ENCODE measurements around the gene BAIAP2. TPM values are rescaled to one million over a fixed set of nuclear protein-coding genes. Genes with fewer than 3 reads are reported as not detected.

The BAIAP2 gene
- total and polyA plus RNA-seq, 2 donors (not counting 3 experiments of a cell fraction or from before 2014, with no cell fraction given) = 12.3 to 18.6 TPM

GRCh38 chr17:81054881-81055370, 20.0 kb downstream of the BAIAP2 start:
- Histone ChIP-seq H3K9me3 (replicated peaks; ENCODE audit: control insufficient read depth, insufficient read depth, low read length) (no peaks in the 10 kb centered on the region), H4K20me1 (replicated peaks; ENCODE audit: control insufficient read depth, extremely low read depth, insufficient read depth, low read length) (no peaks in the 10 kb centered on the region), H3K4me3 (replicated peaks in 1 of 3; ENCODE audit: insufficient read depth in 1 of 3, low read depth in 1 of 3, low read length in 3 of 3) (no peak overlapping the region), H3K9me1 (replicated peaks; ENCODE audit: control insufficient read depth, extremely low read depth, insufficient read depth, low read length) (no peaks in the 10 kb centered on the region), H3K4me2 (ENCODE audit: insufficient read depth, low read length) (no peak overlapping the region), H3K27me3 (ENCODE audit: control insufficient read depth in 2 of 2, insufficient read depth in 2 of 2, low read length in 2 of 2) (no peaks in the 10 kb centered on the region), H3K79me2 (ENCODE audit: control insufficient read depth, insufficient read depth, low read length) (no peaks in the 10 kb centered on the region), H3K4me1 (ENCODE audit: control insufficient read depth, extremely low read depth, insufficient read depth, low read length) (peaks cover 14% of the 10 kb centered on the region), H3K27ac (ENCODE audit: insufficient read depth, low read depth, low read length) (no peak overlapping the region), H3K36me3 (ENCODE audit: control insufficient read depth in 2 of 2, extremely low read depth in 1 of 2, insufficient read depth in 2 of 2, low read length in 2 of 2) (peaks cover 0 to 2% of the 10 kb centered on the region in 2 experiments), H2AFZ (ENCODE audit: low read depth, low read length) (no peak overlapping the region), H3K9ac (replicated peaks; ENCODE audit: extremely low read depth, insufficient read depth, low read length) (no peak overlapping the region)
- no TSS peak for BruUV-seq (replicated peaks)
- intact Hi-C loops (cut with micrococcal nuclease) (no loop called here), dilution Hi-C loops (cut with MboI; ENCODE audit: extremely low pct_ligation_motif_present, low sequenced_read_pairs) (no loop called here)
- FAIRE-seq (no peak), DNase-seq (ENCODE audit: low read depth, low spot score) (no peak)
- ChIA-PET POLR2A (no interaction called here), CTCF (interaction anchor here (0.8 to 1.2 kb wide), 2 partner anchors 13 to 32 kb away, joined by 3 to 4 read pairs; no protein-coding TSS in a partner anchor)
- TF ChIP-seq MYC (IDR thresholded peaks at IDR 0.05; ENCODE audit: low read depth, low read length) (no peak), CTCF (IDR thresholded peaks at IDR 0.05; ENCODE audit: extremely low read depth in 1 of 2, insufficient read depth in 1 of 2, low read depth in 1 of 2, low read length in 2 of 2) (no peak), EZH2 (IDR thresholded peaks at IDR 0.05; ENCODE audit: borderline replicate concordance, low read depth, low read length, severe bottlenecking) (no peak), POLR2A (IDR thresholded peaks at IDR 0.05; ENCODE audit: low read depth, low read length) (no peak), POLR2AphosphoS5 (IDR thresholded peaks at IDR 0.05; ENCODE audit: insufficient read depth, low read depth, low read length) (no peak), FOS (IDR thresholded peaks at IDR 0.05; ENCODE audit: borderline replicate concordance, insufficient read depth, low read length) (no peak), JUN (IDR thresholded peaks at IDR 0.05; ENCODE audit: borderline replicate concordance, insufficient read depth, insufficient read length, low read depth) (no peak), MAX (IDR thresholded peaks at IDR 0.05; ENCODE audit: insufficient read depth, insufficient read length) (no peak)

Data from endothelial cell of umbilical vein (primary cell).